HG03175 (cell line): Measurements from ENCODE around the gene GCC1.

Experiments used
- ATAC-seq: cut with Tn5 transposase; IDR thresholded peaks from one replicate; pipeline ENCODE4 v1.9.1; 2021; ENCODE audit warnings: mild to moderate bottlenecking, moderate library complexity; ENCODE audit not compliant: unreplicated experiment

The GCC1 gene

GRCh38 chr7:127585044-127585953 is at the start of gene GCC1:
GCC1 (minus strand) TSS chr7:127585596; CDS start chr7:127585182, 414 bp downstream.
- peak; percentile 80 for ATAC-seq

- ATAC-seq = no peak
These were observed 47.0 kb upstream of the GCC1 start for GRCh38 chr7:127632276-127632910.

- peak; percentile 49 for ATAC-seq
These were observed 44.0 kb upstream of the GCC1 start for GRCh38 chr7:127629268-127629854.

GRCh38 chr7:127628445-127628844 is 43.0 kb upstream of the GCC1 start:
- ATAC-seq = no peak

- no peak for ATAC-seq
These were observed 39.9 kb upstream of the GCC1 start for GRCh38 chr7:127625331-127625730.

- ATAC-seq = no peak
These were observed 35.2 kb upstream of the GCC1 start for GRCh38 chr7:127620406-127621233.

GRCh38 chr7:127619681-127620405 is 34.4 kb upstream of the GCC1 start:
- ATAC-seq = no peak

GRCh38 chr7:127618775-127619174 is 33.4 kb upstream of the GCC1 start:
- ATAC-seq = no peak

- no peak for ATAC-seq
These were observed 32.6 kb upstream of the GCC1 start, which contains the start of gene PAX4 for GRCh38 chr7:127618042-127618441. PAX4 (minus strand) TSS chr7:127618142; CDS start chr7:127615928, 2,214 bp downstream.

- ATAC-seq = no peak
These were observed 31.3 kb upstream of the GCC1 start for GRCh38 chr7:127616724-127617123.

GRCh38 chr7:127612263-127612662 is 26.9 kb upstream of the GCC1 start:
- ATAC-seq = no peak

- no peak for ATAC-seq
These were observed 23.9 kb upstream of the GCC1 start for GRCh38 chr7:127609297-127609696.

- ATAC-seq = no peak
These were observed 23.1 kb upstream of the GCC1 start for GRCh38 chr7:127608446-127608845.

GRCh38 chr7:127600885-127601284 is 15.5 kb upstream of the GCC1 start:
- ATAC-seq = no peak

GRCh38 chr7:127598318-127598717 is 12.9 kb upstream of the GCC1 start:
- ATAC-seq = no peak

GRCh38 chr7:127595737-127596136 is 10.3 kb upstream of the GCC1 start:
- ATAC-seq = no peak

GRCh38 chr7:127594490-127594889 is 9.1 kb upstream of the GCC1 start:
- ATAC-seq = no peak

GRCh38 chr7:127592550-127592949 is 7.2 kb upstream of the GCC1 start:
- ATAC-seq = no peak

- no peak for ATAC-seq
These were observed 6.2 kb upstream of the GCC1 start for GRCh38 chr7:127591591-127591990.

- ATAC-seq = no peak
These were observed 5.8 kb upstream of the GCC1 start for GRCh38 chr7:127591189-127591588.
